AG04450 (cell line): ENCODE results near the gene PPFIBP1. TPM values are rescaled to one million over a fixed set of nuclear protein-coding genes. Genes with fewer than 3 reads are reported as not detected.
A peak's percentile ranks its signal among the peaks of the same experiment; 100 is the strongest.
"Not testable (repeated sequence)": the region's sequence is repeated elsewhere in the genome, so short reads cannot be mapped to it uniquely, and the experiment has no call there.

Source experiments
- CTCF ChIA-PET: fragments of 300-600, 350-600 bp; formaldehyde crosslinking; extraction: SDS; loops from one replicate; lab custom pipeline; 2022; ENCODE audit warnings: antibody characterized with exemption, inconsistent platforms; lab: Charles Lee
- POLR2A ChIA-PET: fragments of 350-600 bp; formaldehyde crosslinking; extraction: SDS; loops from one replicate; lab custom pipeline; 2021; ENCODE audit warnings: antibody characterized with exemption, inconsistent platforms; lab: Yijun Ruan, JAX
- DNase-seq: peaks from one replicate; pipeline ENCODE4 v3.0.0-alpha.2; 2011; ENCODE audit warnings: low read depth, low spot score
- H3K27ac ChIP-seq: one replicate; pipeline ENCODE4 v1.5.1; 2012; ENCODE audit warnings: low read depth, low read length, control low read depth
- H3K27me3 ChIP-seq: one replicate; pipeline ENCODE4 v1.6.0; 2012; ENCODE audit warnings: low read length; ENCODE audit not compliant: control insufficient read depth, insufficient read depth
- H3K4me3 ChIP-seq: 2 replicates; pipeline ENCODE4 v1.5.1; 2011; ENCODE audit warnings: mild to moderate bottlenecking, low read depth, low read length, control low read depth
- H3K9me3 ChIP-seq: 2 replicates; pipeline ENCODE4 v1.5.1; 2012; ENCODE audit warnings: low read length; ENCODE audit not compliant: control insufficient read depth, insufficient read depth
- polyA plus RNA-seq: library from polyadenylated mRNA; depleted of rRNA; stranded (reverse); fragments of >200 nt; gene quantifications from 2 replicates; pipeline ENCODE4 v1.2.3, GENCODE V29; 2011
- TF ChIP-seq, protein P1 (sequence below): IDR thresholded peaks from 2 replicates; pipeline ENCODE4 v1.5.1; 2011; ENCODE audit warnings: low read depth, low read length, control low read depth, inconsistent platforms

PPFIBP1 gene
- polyA plus RNA-seq, 1 experiment = 58.3 TPM

DNA sequence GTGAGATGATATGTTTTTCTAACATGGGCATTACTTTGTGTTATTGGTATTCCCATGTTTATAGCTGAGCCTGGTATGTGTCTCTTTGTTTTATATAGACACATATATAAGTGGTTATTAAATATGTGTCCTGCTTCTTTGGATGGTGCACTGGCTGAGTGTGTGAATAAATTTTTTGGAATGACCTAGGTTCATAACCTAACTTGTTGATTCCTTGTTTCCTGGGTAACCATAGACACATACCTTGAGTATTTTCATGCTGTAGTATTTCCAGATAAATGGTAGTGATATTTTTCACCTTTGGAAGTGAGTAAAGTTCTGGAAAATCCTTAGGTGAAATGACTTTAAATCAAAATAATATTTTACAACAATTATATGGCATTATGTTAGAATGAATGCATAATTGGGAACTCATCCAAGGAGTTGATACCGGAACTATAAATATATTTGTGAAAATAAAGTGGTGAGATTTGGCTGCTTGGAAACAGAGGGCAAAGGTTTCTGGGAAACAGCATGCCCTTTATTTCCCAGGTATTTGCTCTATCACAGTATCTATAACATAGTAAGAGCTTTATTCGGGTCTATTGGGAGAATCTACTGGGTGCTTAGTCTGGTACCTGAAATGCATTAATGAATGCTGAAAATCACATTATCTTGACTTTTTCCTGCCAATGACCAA lies 107.9 kb downstream of the PPFIBP1 start:
- TF ChIP-seq, protein P1, sequence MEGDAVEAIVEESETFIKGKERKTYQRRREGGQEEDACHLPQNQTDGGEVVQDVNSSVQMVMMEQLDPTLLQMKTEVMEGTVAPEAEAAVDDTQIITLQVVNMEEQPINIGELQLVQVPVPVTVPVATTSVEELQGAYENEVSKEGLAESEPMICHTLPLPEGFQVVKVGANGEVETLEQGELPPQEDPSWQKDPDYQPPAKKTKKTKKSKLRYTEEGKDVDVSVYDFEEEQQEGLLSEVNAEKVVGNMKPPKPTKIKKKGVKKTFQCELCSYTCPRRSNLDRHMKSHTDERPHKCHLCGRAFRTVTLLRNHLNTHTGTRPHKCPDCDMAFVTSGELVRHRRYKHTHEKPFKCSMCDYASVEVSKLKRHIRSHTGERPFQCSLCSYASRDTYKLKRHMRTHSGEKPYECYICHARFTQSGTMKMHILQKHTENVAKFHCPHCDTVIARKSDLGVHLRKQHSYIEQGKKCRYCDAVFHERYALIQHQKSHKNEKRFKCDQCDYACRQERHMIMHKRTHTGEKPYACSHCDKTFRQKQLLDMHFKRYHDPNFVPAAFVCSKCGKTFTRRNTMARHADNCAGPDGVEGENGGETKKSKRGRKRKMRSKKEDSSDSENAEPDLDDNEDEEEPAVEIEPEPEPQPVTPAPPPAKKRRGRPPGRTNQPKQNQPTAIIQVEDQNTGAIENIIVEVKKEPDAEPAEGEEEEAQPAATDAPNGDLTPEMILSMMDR = no peak
- no peaks in the 10 kb centered on the region for H3K27me3 ChIP-seq
- no peaks in the 10 kb centered on the region for H3K9me3 ChIP-seq
- H3K4me3 ChIP-seq = no peak overlapping the region
- ChIA-PET POLR2A (no interaction called here), CTCF (no interaction called here)
- DNase-seq = no peak
- no peak overlapping the region for H3K27ac ChIP-seq

- ChIA-PET POLR2A (no interaction called here), CTCF (interaction anchor here (0.5 to 3.1 kb wide), 20 partner anchors 12 to 251 kb away, joined by 3 to 30 read pairs (median 3); no protein-coding TSS in a partner anchor)
- DNase-seq = no peak
- H3K27ac ChIP-seq = no peak overlapping the region
- no peak overlapping the region for H3K4me3 ChIP-seq
- H3K9me3 ChIP-seq = no peaks in the 10 kb centered on the region
- TF ChIP-seq, protein P1 = peak; percentile 72
- no peaks in the 10 kb centered on the region for H3K27me3 ChIP-seq
These were observed 111.5 kb downstream of the PPFIBP1 start for GRCh38 chr12:27635349-27635972.

- H3K9me3 ChIP-seq, DNase-seq, H3K27me3 ChIP-seq, H3K27ac ChIP-seq, POLR2A ChIA-PET, H3K4me3 ChIP-seq: not testable (repeated sequence)
- CTCF ChIA-PET = interaction anchor here (1.0 to 3.1 kb wide), 5 partner anchors 83 to 212 kb away, joined by 3 to 30 read pairs (median 5); no protein-coding TSS in a partner anchor
These were observed 112.6 kb downstream of the PPFIBP1 start for GRCh38 chr12:27636569-27636968.

GRCh38 chr12:27637524-27637923 lies 113.5 kb downstream of the PPFIBP1 start:
- no peaks in the 10 kb centered on the region for H3K27me3 ChIP-seq
- ChIA-PET CTCF (interaction anchor here (0.6 kb wide), 1 partner anchor 98 kb away, joined by 6 read pairs; no protein-coding TSS in a partner anchor), POLR2A (no interaction called here)
- TF ChIP-seq, protein P1 = no peak
- H3K4me3 ChIP-seq = no peak overlapping the region
- no peaks in the 10 kb centered on the region for H3K9me3 ChIP-seq
- DNase-seq = no peak
- no peak overlapping the region for H3K27ac ChIP-seq

DNA sequence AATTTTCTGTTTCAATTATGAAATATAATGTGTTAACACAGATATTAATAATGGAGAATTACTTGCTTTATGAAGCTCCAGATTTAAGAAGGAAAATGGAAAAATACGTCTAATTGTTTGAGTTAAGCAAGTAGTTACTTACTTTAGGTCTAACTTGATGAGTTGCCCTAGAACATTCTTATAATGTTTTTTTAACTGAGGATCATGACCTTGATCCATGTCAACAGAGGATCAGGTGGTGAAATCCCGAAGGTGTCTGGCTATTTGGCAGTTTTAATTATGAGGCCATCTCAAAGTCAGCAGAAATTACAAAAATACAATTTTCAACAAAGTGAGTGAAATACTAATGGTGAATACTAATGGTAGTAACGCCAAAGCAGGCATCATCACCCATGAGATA lies 115.3 kb downstream of the PPFIBP1 start:
- ChIA-PET POLR2A (no interaction called here), CTCF (no interaction called here)

GRCh38 chr12:27640566-27641200 lies 116.7 kb downstream of the PPFIBP1 start:
- ChIA-PET POLR2A (interaction anchor here (0.5 kb wide), 1 partner anchor 701 kb away, joined by 3 read pairs; no protein-coding TSS in a partner anchor), CTCF (interaction anchor here (1.1 kb wide), 1 partner anchor 12 kb away, joined by 7 read pairs; no protein-coding TSS in a partner anchor)
- not testable (repeated sequence) for H3K27ac ChIP-seq, DNase-seq, H3K4me3 ChIP-seq, H3K27me3 ChIP-seq, H3K9me3 ChIP-seq

More for the DNA sequence above, 115.3 kb downstream of the PPFIBP1 start:
- Histone ChIP-seq H3K27ac (no peak overlapping the region), H3K9me3 (no peaks in the 10 kb centered on the region), H3K27me3 (no peaks in the 10 kb centered on the region), H3K4me3 (no peak overlapping the region)
- DNase-seq = no peak
- TF ChIP-seq, protein P1 = no peak

DNA sequence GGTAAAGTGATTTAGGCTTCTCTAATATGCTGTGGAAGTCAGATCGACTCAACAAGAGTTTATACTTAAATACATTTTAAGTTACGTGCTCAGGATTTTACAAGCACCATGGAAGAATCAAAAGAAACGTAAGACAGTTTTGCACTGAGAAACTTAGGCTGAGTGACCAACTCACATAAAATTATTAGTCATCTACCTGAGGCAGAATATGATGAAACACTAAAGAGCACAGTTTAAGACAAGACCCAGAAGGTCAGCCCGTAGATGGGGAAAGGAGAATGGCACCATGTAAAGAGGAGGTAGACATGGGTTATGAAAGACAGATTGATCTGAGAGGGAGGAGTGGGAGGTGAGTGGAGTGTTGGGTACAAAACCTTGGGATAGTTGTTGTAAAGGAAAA lies 118.4 kb downstream of the PPFIBP1 start:
- DNase-seq, H3K4me3 ChIP-seq, H3K27ac ChIP-seq, CTCF ChIA-PET, H3K9me3 ChIP-seq, H3K27me3 ChIP-seq, POLR2A ChIA-PET: not testable (repeated sequence)

DNA sequence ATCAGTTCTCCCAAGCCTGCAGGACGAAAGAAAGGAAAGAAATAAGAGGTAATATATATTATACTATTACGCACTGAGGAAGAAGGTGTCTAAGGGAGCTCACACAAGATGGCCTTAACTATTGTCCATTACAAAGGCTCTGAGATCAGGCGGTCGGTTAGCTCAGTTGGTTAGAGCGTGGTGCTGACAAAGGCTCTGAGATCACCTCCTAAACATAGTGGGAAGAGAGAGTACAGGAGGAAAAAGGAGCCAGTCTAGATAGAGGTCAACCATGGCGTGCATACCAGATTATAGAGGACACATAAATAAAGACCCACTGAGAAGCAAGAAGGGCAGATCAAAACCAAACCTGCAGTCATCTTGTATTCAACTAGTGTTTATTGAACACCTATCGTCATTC lies 118.9 kb downstream of the PPFIBP1 start:
- H3K9me3 ChIP-seq, H3K4me3 ChIP-seq, H3K27ac ChIP-seq, DNase-seq, CTCF ChIA-PET, POLR2A ChIA-PET, H3K27me3 ChIP-seq: not testable (repeated sequence)
